ENCODE results near the gene RSRP1.
"Not testable (repeated sequence)": the region's sequence is repeated elsewhere in the genome, so short reads cannot be mapped to it uniquely, and the experiment has no call there.

Gene RSRP1, protein sequence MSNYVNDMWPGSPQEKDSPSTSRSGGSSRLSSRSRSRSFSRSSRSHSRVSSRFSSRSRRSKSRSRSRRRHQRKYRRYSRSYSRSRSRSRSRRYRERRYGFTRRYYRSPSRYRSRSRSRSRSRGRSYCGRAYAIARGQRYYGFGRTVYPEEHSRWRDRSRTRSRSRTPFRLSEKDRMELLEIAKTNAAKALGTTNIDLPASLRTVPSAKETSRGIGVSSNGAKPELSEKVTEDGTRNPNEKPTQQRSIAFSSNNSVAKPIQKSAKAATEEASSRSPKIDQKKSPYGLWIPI

GRCh38 chr1:25247024-25247828, at the start of gene RSRP1:
Gene RSRP1, minus strand, starts transcription at chr1:25247454. Its CDS starts 491 bp downstream, at chr1:25246963.
- peak; percentile 92 for DNase-seq (ENCODE audit: insufficient read length, low spot score)
- TF ChIP-seq, protein P1, sequence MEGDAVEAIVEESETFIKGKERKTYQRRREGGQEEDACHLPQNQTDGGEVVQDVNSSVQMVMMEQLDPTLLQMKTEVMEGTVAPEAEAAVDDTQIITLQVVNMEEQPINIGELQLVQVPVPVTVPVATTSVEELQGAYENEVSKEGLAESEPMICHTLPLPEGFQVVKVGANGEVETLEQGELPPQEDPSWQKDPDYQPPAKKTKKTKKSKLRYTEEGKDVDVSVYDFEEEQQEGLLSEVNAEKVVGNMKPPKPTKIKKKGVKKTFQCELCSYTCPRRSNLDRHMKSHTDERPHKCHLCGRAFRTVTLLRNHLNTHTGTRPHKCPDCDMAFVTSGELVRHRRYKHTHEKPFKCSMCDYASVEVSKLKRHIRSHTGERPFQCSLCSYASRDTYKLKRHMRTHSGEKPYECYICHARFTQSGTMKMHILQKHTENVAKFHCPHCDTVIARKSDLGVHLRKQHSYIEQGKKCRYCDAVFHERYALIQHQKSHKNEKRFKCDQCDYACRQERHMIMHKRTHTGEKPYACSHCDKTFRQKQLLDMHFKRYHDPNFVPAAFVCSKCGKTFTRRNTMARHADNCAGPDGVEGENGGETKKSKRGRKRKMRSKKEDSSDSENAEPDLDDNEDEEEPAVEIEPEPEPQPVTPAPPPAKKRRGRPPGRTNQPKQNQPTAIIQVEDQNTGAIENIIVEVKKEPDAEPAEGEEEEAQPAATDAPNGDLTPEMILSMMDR (IDR thresholded peaks at IDR 0.05; ENCODE audit: insufficient read depth, missing control alignments) = no peak
- no peak for FAIRE-seq

DNA sequence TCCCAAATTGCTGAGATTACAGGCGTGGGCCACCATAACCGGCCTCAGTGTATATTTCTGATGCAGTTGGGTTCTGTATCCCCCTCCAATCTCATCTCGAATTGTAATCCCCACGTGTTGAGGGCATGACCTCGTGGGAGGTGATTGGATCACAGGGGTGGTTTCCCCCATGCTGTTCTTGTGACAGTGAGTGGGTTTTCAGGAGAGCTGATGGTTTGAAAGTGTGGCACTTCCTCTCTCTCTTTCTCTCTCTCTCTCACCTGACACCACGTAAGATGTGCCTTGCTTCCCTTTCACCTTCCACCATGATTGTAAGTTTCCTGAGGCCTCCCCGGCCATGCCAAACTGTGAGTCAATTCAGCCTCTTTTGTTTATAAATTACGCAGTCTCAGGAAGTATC, 49.2 kb upstream of the RSRP1 start:
- not testable (repeated sequence) for DNase-seq (ENCODE audit: insufficient read length, low spot score); FAIRE-seq

GRCh38 chr1:25294889-25295826, 47.9 kb upstream of the RSRP1 start:
- DNase-seq (ENCODE audit: insufficient read length, low spot score); FAIRE-seq: not testable (repeated sequence)

DNA sequence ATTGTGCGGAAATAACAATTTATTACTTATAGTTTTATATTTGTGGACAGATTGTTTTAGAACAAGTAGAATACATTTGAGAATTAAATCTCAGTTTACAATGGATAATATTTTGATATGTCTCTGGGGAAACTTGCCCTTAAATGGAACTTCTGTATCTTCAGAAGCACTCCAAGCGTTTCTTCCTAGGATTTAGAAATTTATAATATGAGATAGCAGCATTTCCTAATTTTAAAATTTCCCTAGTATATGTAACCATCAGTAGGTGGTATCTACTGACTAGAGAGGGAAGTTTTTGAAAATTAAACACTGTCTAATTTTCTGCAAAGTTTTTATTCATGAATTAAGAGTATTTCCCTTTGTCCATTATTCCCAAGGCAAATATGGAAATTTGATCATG, 46.2 kb upstream of the RSRP1 start:
- not testable (repeated sequence) for FAIRE-seq; DNase-seq (ENCODE audit: insufficient read length, low spot score)

GRCh38 chr1:25290043-25290442, 42.8 kb upstream of the RSRP1 start:
- not testable (repeated sequence) for FAIRE-seq
- TF ChIP-seq, protein P1 (IDR thresholded peaks at IDR 0.05; ENCODE audit: insufficient read depth, missing control alignments) = peak; percentile 8

DNA sequence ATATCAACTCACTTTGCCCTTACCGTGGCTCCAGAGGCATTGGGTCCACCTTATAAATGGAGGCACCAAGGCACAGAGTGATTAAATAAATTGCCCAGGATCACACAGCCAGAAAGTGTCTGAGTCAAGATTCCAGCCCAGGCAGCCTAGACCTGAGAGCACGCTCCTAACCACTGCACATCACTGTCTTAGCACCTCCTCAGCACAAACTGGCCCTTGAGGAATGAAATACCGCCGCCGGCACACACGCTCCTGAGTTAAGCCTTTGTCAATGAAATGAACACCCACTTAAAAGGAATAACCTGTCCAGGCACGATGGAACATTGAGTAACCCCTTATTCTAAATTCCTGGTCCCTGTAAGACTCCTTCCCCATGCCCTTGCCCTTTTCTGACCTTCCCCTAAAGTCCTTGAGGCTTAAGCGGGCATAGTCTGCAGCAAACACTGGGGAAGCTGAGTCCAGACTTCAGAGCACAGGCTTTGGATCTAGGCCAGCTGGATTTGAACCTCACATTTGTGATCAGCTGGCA, 41.4 kb upstream of the RSRP1 start:
- not testable (repeated sequence) for DNase-seq (ENCODE audit: insufficient read length, low spot score); FAIRE-seq

More at GRCh38 chr1:25290043-25290442, 42.8 kb upstream of the RSRP1 start:
- DNase-seq (ENCODE audit: insufficient read length, low spot score) = not testable (repeated sequence)

- not testable (repeated sequence) for DNase-seq (ENCODE audit: insufficient read length, low spot score); FAIRE-seq
Measured at GRCh38 chr1:25287164-25287563, 39.9 kb upstream of the RSRP1 start.

DNA sequence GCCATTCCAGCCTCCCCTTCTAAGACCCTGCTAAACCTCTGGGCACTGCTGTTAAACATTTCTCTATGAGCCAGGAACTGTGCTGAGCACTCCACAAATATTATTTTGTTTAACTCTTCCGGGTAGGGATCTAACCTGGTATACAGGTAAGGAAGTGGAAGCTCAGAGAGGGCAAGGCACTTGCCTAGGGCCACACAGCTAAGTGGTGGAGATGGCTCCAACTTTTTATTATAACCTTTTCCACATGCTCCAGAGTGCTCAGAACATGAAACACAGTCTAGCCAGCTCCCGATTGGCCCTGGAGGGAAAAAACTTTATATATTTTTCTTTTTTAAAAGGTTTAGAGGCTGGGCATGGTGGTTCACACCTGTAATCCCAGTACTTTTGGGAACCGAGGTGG, 38.6 kb upstream of the RSRP1 start:
- not testable (repeated sequence) for FAIRE-seq; DNase-seq (ENCODE audit: insufficient read length, low spot score)

- FAIRE-seq; DNase-seq (ENCODE audit: insufficient read length, low spot score): not testable (repeated sequence)
Measured at GRCh38 chr1:25279693-25280111, 32.4 kb upstream of the RSRP1 start.

DNA sequence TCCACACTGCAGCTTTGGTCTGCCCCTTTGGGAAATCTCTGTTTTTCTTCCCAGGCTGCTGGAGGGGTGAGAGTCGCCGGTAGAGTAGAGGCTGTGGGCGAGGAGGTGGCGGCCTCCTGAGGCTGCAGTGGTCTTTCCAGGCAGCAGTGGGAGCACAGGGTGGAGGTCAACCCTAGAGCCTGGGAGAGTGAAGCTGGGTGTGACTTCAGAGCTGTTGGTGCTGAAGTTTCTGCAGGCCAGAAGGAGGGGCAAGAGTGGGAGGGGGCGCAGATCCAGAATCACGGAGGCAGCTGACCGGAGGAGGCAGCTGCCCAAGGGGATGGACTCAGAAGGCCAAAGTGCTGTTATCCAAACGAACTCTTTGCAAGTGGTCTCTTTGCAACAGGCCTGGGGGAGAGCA, 31.5 kb upstream of the RSRP1 start:
- FAIRE-seq = not testable (repeated sequence)

GRCh38 chr1:25278358-25278757, 31.1 kb upstream of the RSRP1 start:
- DNase-seq (ENCODE audit: insufficient read length, low spot score); FAIRE-seq: not testable (repeated sequence)

More for the DNA sequence above, 31.5 kb upstream of the RSRP1 start:
- not testable (repeated sequence) for DNase-seq (ENCODE audit: insufficient read length, low spot score)

- not testable (repeated sequence) for DNase-seq (ENCODE audit: insufficient read length, low spot score); FAIRE-seq
Measured at GRCh38 chr1:25277295-25277694, 30.0 kb upstream of the RSRP1 start.

GRCh38 chr1:25275648-25276047, 28.4 kb upstream of the RSRP1 start:
- FAIRE-seq; DNase-seq (ENCODE audit: insufficient read length, low spot score): not testable (repeated sequence)

DNA sequence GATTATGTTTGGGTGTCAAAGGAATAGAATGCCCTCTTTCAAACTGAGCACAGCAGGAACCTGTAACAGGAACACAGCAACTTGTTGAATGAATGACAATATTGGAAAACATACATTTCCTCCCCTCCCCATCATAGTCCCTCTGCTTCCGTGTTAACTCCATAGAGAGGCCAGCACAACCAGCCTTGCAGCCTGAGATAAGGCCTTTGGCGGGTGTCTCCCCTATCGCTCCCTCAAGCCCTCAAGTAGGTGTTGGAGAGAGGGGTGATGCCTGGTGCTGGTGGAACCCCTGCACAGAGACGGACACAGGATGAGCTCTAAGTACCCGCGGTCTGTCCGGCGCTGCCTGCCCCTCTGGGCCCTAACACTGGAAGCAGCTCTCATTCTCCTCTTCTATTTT, 25.0 kb upstream of the RSRP1 start, which contains the start of gene RHD:
TSS of gene RHD (plus strand) at position 272 of the 400 bp plus-strand sequence. CDS start at position 311, 39 bp downstream.
- FAIRE-seq; DNase-seq (ENCODE audit: insufficient read length, low spot score): not testable (repeated sequence)

- DNase-seq (ENCODE audit: insufficient read length, low spot score); FAIRE-seq: not testable (repeated sequence)
Measured at GRCh38 chr1:25268143-25268760, 21.0 kb upstream of the RSRP1 start.
